HepG2 (cell line): ENCODE results near the gene CRIP1. TPM values are rescaled to one million over a fixed set of nuclear protein-coding genes. Genes with fewer than 3 reads are reported as not detected.
A peak's percentile ranks its signal among the peaks of the same experiment; 100 is the strongest.

Source experiments
- HNRNPLL ChIP-seq: fragments of 200-400 bp; formaldehyde crosslinking; IDR thresholded peaks from 2 replicates; pipeline ENCODE4 v1.6.1; 2017; ENCODE audit warnings: mild to moderate bottlenecking, low read depth, low read length; ENCODE audit not compliant: poor library complexity, severe bottlenecking
- NFRKB ChIP-seq: fragments of 450-650 bp; IDR thresholded peaks from 2 replicates; pipeline ENCODE4 v1.6.1; 2017
- RFX1 ChIP-seq: fragments of 450-650 bp; IDR thresholded peaks from 2 replicates; pipeline ENCODE4 v1.6.1; 2017
- SMAD9 ChIP-seq: sonication (generic); formaldehyde crosslinking; IDR thresholded peaks from 2 replicates; pipeline ENCODE4 v1.5.1; 2020; ENCODE audit warnings: mild to moderate bottlenecking, missing genetic modification reagents
- SP5 ChIP-seq: IDR thresholded peaks from 2 replicates; pipeline ENCODE4 v1.6.1; 2016; ENCODE audit warnings: low read depth, borderline replicate concordance
- ZNF101 ChIP-seq: sonication (generic); formaldehyde crosslinking; IDR thresholded peaks from 2 replicates; pipeline ENCODE4 v1.4.0; 2020; ENCODE audit warnings: mild to moderate bottlenecking, low read depth, missing genetic modification reagents, borderline replicate concordance
- ZNF326 ChIP-seq: sonication (generic); formaldehyde crosslinking; IDR thresholded peaks from 2 replicates; pipeline ENCODE4 v1.4.0; 2020; ENCODE audit warnings: missing genetic modification reagents, borderline replicate concordance
- ZNF333 ChIP-seq: sonication (generic); formaldehyde crosslinking; IDR thresholded peaks from 2 replicates; pipeline ENCODE4 v1.4.0; 2020; ENCODE audit warnings: mild to moderate bottlenecking, missing genetic modification reagents, borderline replicate concordance
- ZNF546 ChIP-seq: sonication (generic); formaldehyde crosslinking; conservative IDR thresholded peaks from 2 replicates; pipeline ENCODE4 v1.8.1; 2023; ENCODE audit warnings: mild to moderate bottlenecking, missing genetic modification reagents
- ZNF629 ChIP-seq: sonication (generic); formaldehyde crosslinking; conservative IDR thresholded peaks from 2 replicates; pipeline ENCODE4 v1.5.0; 2020; ENCODE audit warnings: missing genetic modification reagents
- ZNF7 ChIP-seq: IDR thresholded peaks from 2 replicates; pipeline ENCODE4 v1.6.1; 2016; ENCODE audit warnings: missing biosample characterization, missing genetic modification reagents
- ZNF724P ChIP-seq: sonication (generic); formaldehyde crosslinking; IDR thresholded peaks from 2 replicates; pipeline ENCODE4 v1.8.0; 2022; ENCODE audit warnings: missing genetic modification reagents, borderline replicate concordance
- ZNF768 ChIP-seq: sonication (generic); formaldehyde crosslinking; IDR thresholded peaks from 2 replicates; pipeline ENCODE4 v1.4.0; 2020; ENCODE audit warnings: missing genetic modification reagents
- ZNF891 ChIP-seq: sonication (generic); formaldehyde crosslinking; IDR thresholded peaks from 2 replicates; pipeline ENCODE4 v1.5.0; 2020; ENCODE audit warnings: mild to moderate bottlenecking, missing genetic modification reagents
- polyA plus RNA-seq, 8 experiments: library from polyadenylated mRNA; depleted of rRNA in 3 of 8; stranded (reverse) in 7 of 8; unstranded in 1 of 8; fragments of >200 nt; fragmentation: Illumina TruSeq in 4 of 8; extraction: Trizol in 4 of 8; gene quantifications; 2 replicates each; pipeline versions ENCODE4 v1.2.1 to v1.2.3, GENCODE V29; 2011 to 2016; ENCODE audit warnings: low read depth in 4 of 8, missing spikeins in 1 of 8, mixed read lengths in 1 of 8; ENCODE audit not compliant: insufficient read depth in 1 of 8
- total RNA-seq, 5 experiments: library from RNA; depleted of rRNA; stranded (reverse); fragments of >200 nt; fragmentation: Illumina TruSeq; extraction: Trizol; gene quantifications; 2 replicates each; pipeline ENCODE4 v1.2.3, GENCODE V29; 2016; ENCODE audit warnings: low read depth in 1 of 5
- TF ChIP-seq, protein P1 (sequence below): IDR thresholded peaks from 2 replicates; pipeline ENCODE4 v1.6.1; 2016; ENCODE audit warnings: low read depth, missing genetic modification reagents, missing compliant biosample characterization
- TF ChIP-seq, protein P2 (sequence below), 2 experiments: sonication (generic) in 1 of 2; formaldehyde crosslinking in 1 of 2; IDR thresholded peaks; 2 replicates each; pipeline versions ENCODE4 v1.6.1 to v1.9.0; 2014 to 2022; ENCODE audit warnings: antibody characterized with exemption in 1 of 2, borderline replicate concordance in 1 of 2, inconsistent platforms in 1 of 2, low read depth in 1 of 2, missing genetic modification reagents in 1 of 2
- TF ChIP-seq, protein P3 (sequence below): sonication (generic); formaldehyde crosslinking; IDR thresholded peaks from 2 replicates; pipeline ENCODE4 v1.4.0; 2020; ENCODE audit warnings: missing genetic modification reagents, borderline replicate concordance

CRIP1 gene
- total and polyA plus RNA-seq, 2 of the 13 experiments (the other 11 are each of a cell fraction or from before 2014, with no cell fraction given), result 53.9 to 59.5 TPM

DNA sequence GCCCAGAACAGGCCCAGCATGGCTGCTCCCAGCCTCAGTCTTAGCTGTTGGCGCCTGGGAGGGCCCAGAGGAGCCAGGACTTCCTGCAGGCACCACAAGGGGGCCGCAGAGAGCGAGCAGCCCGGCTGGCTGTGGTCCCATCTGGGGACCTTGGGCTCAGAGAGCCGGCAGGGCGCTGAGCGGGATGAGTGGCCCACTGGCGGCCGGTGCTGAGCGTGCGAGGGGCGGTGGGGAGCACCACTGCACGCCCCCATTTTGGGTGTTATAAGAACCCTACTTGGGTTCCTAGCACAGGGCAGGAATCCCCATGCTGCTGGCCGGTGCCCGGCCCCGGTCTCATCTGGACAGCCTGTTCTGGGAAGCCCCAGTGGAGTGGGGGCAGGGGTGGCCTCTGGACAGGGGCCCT, 38.0 kb upstream of the CRIP1 start (continued):
- TF ChIP-seq, protein P1, sequence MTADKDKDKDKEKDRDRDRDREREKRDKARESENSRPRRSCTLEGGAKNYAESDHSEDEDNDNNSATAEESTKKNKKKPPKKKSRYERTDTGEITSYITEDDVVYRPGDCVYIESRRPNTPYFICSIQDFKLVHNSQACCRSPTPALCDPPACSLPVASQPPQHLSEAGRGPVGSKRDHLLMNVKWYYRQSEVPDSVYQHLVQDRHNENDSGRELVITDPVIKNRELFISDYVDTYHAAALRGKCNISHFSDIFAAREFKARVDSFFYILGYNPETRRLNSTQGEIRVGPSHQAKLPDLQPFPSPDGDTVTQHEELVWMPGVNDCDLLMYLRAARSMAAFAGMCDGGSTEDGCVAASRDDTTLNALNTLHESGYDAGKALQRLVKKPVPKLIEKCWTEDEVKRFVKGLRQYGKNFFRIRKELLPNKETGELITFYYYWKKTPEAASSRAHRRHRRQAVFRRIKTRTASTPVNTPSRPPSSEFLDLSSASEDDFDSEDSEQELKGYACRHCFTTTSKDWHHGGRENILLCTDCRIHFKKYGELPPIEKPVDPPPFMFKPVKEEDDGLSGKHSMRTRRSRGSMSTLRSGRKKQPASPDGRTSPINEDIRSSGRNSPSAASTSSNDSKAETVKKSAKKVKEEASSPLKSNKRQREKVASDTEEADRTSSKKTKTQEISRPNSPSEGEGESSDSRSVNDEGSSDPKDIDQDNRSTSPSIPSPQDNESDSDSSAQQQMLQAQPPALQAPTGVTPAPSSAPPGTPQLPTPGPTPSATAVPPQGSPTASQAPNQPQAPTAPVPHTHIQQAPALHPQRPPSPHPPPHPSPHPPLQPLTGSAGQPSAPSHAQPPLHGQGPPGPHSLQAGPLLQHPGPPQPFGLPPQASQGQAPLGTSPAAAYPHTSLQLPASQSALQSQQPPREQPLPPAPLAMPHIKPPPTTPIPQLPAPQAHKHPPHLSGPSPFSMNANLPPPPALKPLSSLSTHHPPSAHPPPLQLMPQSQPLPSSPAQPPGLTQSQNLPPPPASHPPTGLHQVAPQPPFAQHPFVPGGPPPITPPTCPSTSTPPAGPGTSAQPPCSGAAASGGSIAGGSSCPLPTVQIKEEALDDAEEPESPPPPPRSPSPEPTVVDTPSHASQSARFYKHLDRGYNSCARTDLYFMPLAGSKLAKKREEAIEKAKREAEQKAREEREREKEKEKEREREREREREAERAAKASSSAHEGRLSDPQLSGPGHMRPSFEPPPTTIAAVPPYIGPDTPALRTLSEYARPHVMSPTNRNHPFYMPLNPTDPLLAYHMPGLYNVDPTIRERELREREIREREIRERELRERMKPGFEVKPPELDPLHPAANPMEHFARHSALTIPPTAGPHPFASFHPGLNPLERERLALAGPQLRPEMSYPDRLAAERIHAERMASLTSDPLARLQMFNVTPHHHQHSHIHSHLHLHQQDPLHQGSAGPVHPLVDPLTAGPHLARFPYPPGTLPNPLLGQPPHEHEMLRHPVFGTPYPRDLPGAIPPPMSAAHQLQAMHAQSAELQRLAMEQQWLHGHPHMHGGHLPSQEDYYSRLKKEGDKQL (CRISPR knock-in tag), result no peak
- no peak for TF ChIP-seq RFX1
- TF ChIP-seq ZNF724P (CRISPR knock-in tag), result no peak
- TF ChIP-seq HNRNPLL, result peak; percentile 17
- no peak for TF ChIP-seq ZNF333 (CRISPR knock-in tag)
- TF ChIP-seq, protein P2, sequence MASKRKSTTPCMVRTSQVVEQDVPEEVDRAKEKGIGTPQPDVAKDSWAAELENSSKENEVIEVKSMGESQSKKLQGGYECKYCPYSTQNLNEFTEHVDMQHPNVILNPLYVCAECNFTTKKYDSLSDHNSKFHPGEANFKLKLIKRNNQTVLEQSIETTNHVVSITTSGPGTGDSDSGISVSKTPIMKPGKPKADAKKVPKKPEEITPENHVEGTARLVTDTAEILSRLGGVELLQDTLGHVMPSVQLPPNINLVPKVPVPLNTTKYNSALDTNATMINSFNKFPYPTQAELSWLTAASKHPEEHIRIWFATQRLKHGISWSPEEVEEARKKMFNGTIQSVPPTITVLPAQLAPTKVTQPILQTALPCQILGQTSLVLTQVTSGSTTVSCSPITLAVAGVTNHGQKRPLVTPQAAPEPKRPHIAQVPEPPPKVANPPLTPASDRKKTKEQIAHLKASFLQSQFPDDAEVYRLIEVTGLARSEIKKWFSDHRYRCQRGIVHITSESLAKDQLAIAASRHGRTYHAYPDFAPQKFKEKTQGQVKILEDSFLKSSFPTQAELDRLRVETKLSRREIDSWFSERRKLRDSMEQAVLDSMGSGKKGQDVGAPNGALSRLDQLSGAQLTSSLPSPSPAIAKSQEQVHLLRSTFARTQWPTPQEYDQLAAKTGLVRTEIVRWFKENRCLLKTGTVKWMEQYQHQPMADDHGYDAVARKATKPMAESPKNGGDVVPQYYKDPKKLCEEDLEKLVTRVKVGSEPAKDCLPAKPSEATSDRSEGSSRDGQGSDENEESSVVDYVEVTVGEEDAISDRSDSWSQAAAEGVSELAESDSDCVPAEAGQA (IDR thresholded peaks at IDR 0.05; ENCODE audit: low read depth), result no peak
- TF ChIP-seq, protein P2 (CRISPR knock-in tag; IDR thresholded peaks at IDR 0.05; ENCODE audit: borderline replicate concordance), result no peak
- TF ChIP-seq ZNF101, result no peak
- no peak for TF ChIP-seq NFRKB
- TF ChIP-seq ZNF326, result no peak
- TF ChIP-seq ZNF891 (CRISPR knock-in tag), result no peak
- TF ChIP-seq, protein P3, sequence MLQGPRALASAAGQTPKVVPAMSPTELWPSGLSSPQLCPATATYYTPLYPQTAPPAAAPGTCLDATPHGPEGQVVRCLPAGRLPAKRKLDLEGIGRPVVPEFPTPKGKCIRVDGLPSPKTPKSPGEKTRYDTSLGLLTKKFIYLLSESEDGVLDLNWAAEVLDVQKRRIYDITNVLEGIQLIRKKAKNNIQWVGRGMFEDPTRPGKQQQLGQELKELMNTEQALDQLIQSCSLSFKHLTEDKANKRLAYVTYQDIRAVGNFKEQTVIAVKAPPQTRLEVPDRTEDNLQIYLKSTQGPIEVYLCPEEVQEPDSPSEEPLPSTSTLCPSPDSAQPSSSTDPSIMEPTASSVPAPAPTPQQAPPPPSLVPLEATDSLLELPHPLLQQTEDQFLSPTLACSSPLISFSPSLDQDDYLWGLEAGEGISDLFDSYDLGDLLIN (CRISPR knock-in tag), result no peak
- TF ChIP-seq SMAD9, result no peak
- no peak for TF ChIP-seq ZNF768 (CRISPR knock-in tag)
- TF ChIP-seq ZNF629 (CRISPR knock-in tag), result peak; percentile 53
- no peak for TF ChIP-seq ZNF546
- TF ChIP-seq SP5, result no peak
- no peak for TF ChIP-seq ZNF7 (CRISPR knock-in tag)
